ENCODE data around the gene HTR3C. TPM values are rescaled to one million over a fixed set of nuclear protein-coding genes. Genes with fewer than 3 reads are reported as not detected.

HTR3C gene
- total RNA-seq, 1 experiment from 2014 or later: not detected

GRCh38 chr3:184085389-184085852 is 32.6 kb downstream of the HTR3C start:
- no peak for DNase-seq (ENCODE audit: low read depth)

- DNase-seq (ENCODE audit: low read depth): no peak
Observed at GRCh38 chr3:184092199-184092598, 39.4 kb downstream of the HTR3C start.

- peak; percentile 49 for DNase-seq (ENCODE audit: low read depth)
Observed at GRCh38 chr3:184096811-184097383, 44.0 kb downstream of the HTR3C start, which contains the start of gene HTR3E. Gene HTR3E, plus strand, starts transcription at chr3:184097064. Its CDS starts 466 bp downstream, at chr3:184097530.

GRCh38 chr3:184097556-184097955 is 44.7 kb downstream of the HTR3C start:
- DNase-seq (ENCODE audit: low read depth): no peak

- no peak for DNase-seq (ENCODE audit: low read depth)
Observed at GRCh38 chr3:184099806-184100686, 47.2 kb downstream of the HTR3C start.

Other genes starting within 250 kb of the HTR3C start
- gene MAP6D1, start 227.5 kb upstream of the HTR3C start, total RNA-seq (2014; rRNA removed): 3.1 and 4.6 TPM in 2 replicates
- gene PARL, start 168.2 kb upstream of the HTR3C start, total RNA-seq (2014; rRNA removed): 38.5 and 54.2 TPM in 2 replicates
- gene ABCC5, start 35.2 kb upstream of the HTR3C start, total RNA-seq (2014; rRNA removed): 18.9 and 26.7 TPM in 2 replicates
- gene HTR3D, start 21.3 kb upstream of the HTR3C start, total RNA-seq (2014; rRNA removed): not detected in 2 replicates
- not detected in 2 replicates for gene HTR3E, start 44.0 kb downstream of the HTR3C start, total RNA-seq (2014; rRNA removed)
- 35.4 and 40.8 TPM in 2 replicates for gene EIF2B5, start 82.3 kb downstream of the HTR3C start, total RNA-seq (2014; rRNA removed)
- 50.1 and 63.5 TPM in 2 replicates for gene DVL3, start 102.3 kb downstream of the HTR3C start, total RNA-seq (2014; rRNA removed)
- gene AP2M1, start 121.8 kb downstream of the HTR3C start, total RNA-seq (2014; rRNA removed): 569 and 621 TPM in 2 replicates
- gene ABCF3, start 133.2 kb downstream of the HTR3C start, total RNA-seq (2014; rRNA removed): 34.8 and 45.4 TPM in 2 replicates
- gene VWA5B2, start 176.5 kb downstream of the HTR3C start, total RNA-seq (2014; rRNA removed): not detected in 2 replicates
- 71.4 and 77.7 TPM in 2 replicates for gene ALG3, start 195.9 kb downstream of the HTR3C start, total RNA-seq (2014; rRNA removed)
- 2.9 and 5.2 TPM in 2 replicates for gene EEF1AKMT4, start 196.6 kb downstream of the HTR3C start, total RNA-seq (2014; rRNA removed)
- 0.69 TPM in 1 of 2 replicates, not detected in the other for gene CAMK2N2, start 208.5 kb downstream of the HTR3C start, total RNA-seq (2014; rRNA removed)
- not detected in 2 replicates for gene ECE2, start 223.0 kb downstream of the HTR3C start, total RNA-seq (2014; rRNA removed)
- gene PSMD2, start 246.2 kb downstream of the HTR3C start, total RNA-seq (2014; rRNA removed): 623 and 688 TPM in 2 replicates

Data from LHCN-M2 (cell line).